IMR-90 (cell line): ENCODE data around the gene SP3. TPM values are rescaled to one million over a fixed set of nuclear protein-coding genes. Genes with fewer than 3 reads are reported as not detected.

Experiments used
- ATAC-seq: fragments of 200-7000 bp; cut with Tn5 transposase; 2 replicates; pipeline ENCODE4 v1.9.1; 2020; ENCODE audit warnings: low read depth, mild to moderate bottlenecking, moderate library complexity
- BruUV-seq: library from RNA; stranded (reverse); fragments of 400-500 nt; replicated peaks from 2 replicates; lab custom pipeline; 2021; lab: Mats Ljungman, UMichigan
- CTCF ChIA-PET: fragments of 300-600 bp; formaldehyde crosslinking; extraction: SDS; loops from one replicate; lab custom pipeline; 2021; ENCODE audit warnings: antibody characterized with exemption; lab: Yijun Ruan, JAX
- POLR2A ChIA-PET: fragments of 300-600 bp; sonication (Branson Sonifier 250); formaldehyde crosslinking; loops from one replicate; lab custom pipeline; 2022; ENCODE audit warnings: antibody characterized with exemption; ENCODE audit not compliant: unreplicated experiment; lab: Charles Lee
- DNase-seq: peaks from one replicate; pipeline ENCODE4 v3.0.0; 2013
- H2AFZ ChIP-seq: replicated peaks from 2 replicates; pipeline ENCODE3; 2013; ENCODE audit warnings: low read length, mild to moderate bottlenecking; ENCODE audit not compliant: poor library complexity
- H2AK5ac ChIP-seq: 2 replicates; pipeline ENCODE4 v1.6.1; 2013; ENCODE audit warnings: low read depth, low read length, inconsistent platforms
- H2AK9ac ChIP-seq: replicated peaks from 2 replicates; pipeline ENCODE3; 2013; ENCODE audit warnings: mild to moderate bottlenecking, low read depth, low read length, moderate library complexity; ENCODE audit not compliant: poor library complexity
- H2BK120ac ChIP-seq: 2 replicates; pipeline ENCODE4 v1.6.1; 2013; ENCODE audit warnings: low read depth, low read length, inconsistent platforms
- H2BK15ac ChIP-seq: 3 replicates; pipeline ENCODE4 v1.6.1; 2013; ENCODE audit warnings: low read depth, low read length, inconsistent platforms
- H2BK20ac ChIP-seq: 2 replicates; pipeline ENCODE4 v1.6.1; 2013; ENCODE audit warnings: low read depth, mild to moderate bottlenecking, inconsistent platforms, low read length, moderate library complexity
- H2BK5ac ChIP-seq: 2 replicates; pipeline ENCODE4 v1.6.1; 2013; ENCODE audit warnings: mild to moderate bottlenecking, low read depth, low read length, inconsistent platforms; ENCODE audit not compliant: poor library complexity, severe bottlenecking
- H3K14ac ChIP-seq: replicated peaks from 2 replicates; pipeline ENCODE4 v1.6.1; 2013; ENCODE audit warnings: low read depth, low read length, inconsistent platforms
- H3K18ac ChIP-seq: 2 replicates; pipeline ENCODE4 v1.6.1; 2013; ENCODE audit warnings: low read depth, low read length, control low read depth
- H3K23ac ChIP-seq: 2 replicates; pipeline ENCODE4 v1.6.1; 2013; ENCODE audit warnings: low read depth, low read length, inconsistent platforms
- H3K27ac ChIP-seq: 2 replicates; pipeline ENCODE4 v1.5.1; 2013; ENCODE audit warnings: mild to moderate bottlenecking, control low read depth, low read length; ENCODE audit not compliant: insufficient read depth
- H3K27me3 ChIP-seq: 2 replicates; pipeline ENCODE4 v1.6.1; 2013; ENCODE audit warnings: low read length; ENCODE audit not compliant: control insufficient read depth, insufficient read depth
- H3K36me3 ChIP-seq: 2 replicates; pipeline ENCODE4 v1.6.1; 2013; ENCODE audit warnings: low read length, mixed read lengths; ENCODE audit not compliant: control insufficient read depth, insufficient read depth
- H3K4ac ChIP-seq: 2 replicates; pipeline ENCODE4 v1.6.1; 2013; ENCODE audit warnings: low read depth, low read length, inconsistent platforms
- H3K4me1 ChIP-seq: 2 replicates; pipeline ENCODE4 v1.6.1; 2013; ENCODE audit warnings: low read length, mixed read lengths; ENCODE audit not compliant: control insufficient read depth, insufficient read depth
- H3K4me2 ChIP-seq: 2 replicates; pipeline ENCODE4 v1.6.1; 2013; ENCODE audit warnings: low read depth, mild to moderate bottlenecking, control low read depth, low read length, moderate library complexity
- H3K4me3 ChIP-seq: 2 replicates; pipeline ENCODE4 v1.5.1; 2013; ENCODE audit warnings: low read depth, mild to moderate bottlenecking, control low read depth, low read length, moderate library complexity; ENCODE audit not compliant: insufficient read depth
- H3K56ac ChIP-seq: 2 replicates; pipeline ENCODE4 v1.6.1; 2013; ENCODE audit warnings: low read length, inconsistent platforms; ENCODE audit not compliant: insufficient read depth; ENCODE audit errors: extremely low read depth
- H3K79me1 ChIP-seq, 2 experiments: 2 replicates each; pipeline ENCODE4 v1.6.1; 2013; ENCODE audit warnings: low read length in 2 of 2, inconsistent platforms in 1 of 2, low read depth in 1 of 2
- H3K9ac ChIP-seq: 2 replicates; pipeline ENCODE4 v1.6.1; 2013; ENCODE audit warnings: low read depth, low read length, control low read depth
- H3K9me1 ChIP-seq: 2 replicates; pipeline ENCODE4 v1.6.1; 2013; ENCODE audit warnings: low read length, inconsistent platforms; ENCODE audit not compliant: insufficient read depth
- H3K9me3 ChIP-seq: 2 replicates; pipeline ENCODE4 v1.6.1; 2013; ENCODE audit warnings: low read length; ENCODE audit not compliant: control insufficient read depth, insufficient read depth
- H4K20me1 ChIP-seq: 2 replicates; pipeline ENCODE4 v1.6.1; 2013; ENCODE audit warnings: low read length, inconsistent platforms; ENCODE audit not compliant: insufficient read depth
- H4K5ac ChIP-seq: 2 replicates; pipeline ENCODE4 v1.6.1; 2013; ENCODE audit warnings: mild to moderate bottlenecking, low read depth, low read length, control low read depth
- H4K8ac ChIP-seq, 2 experiments: 2 replicates each; pipeline ENCODE4 v1.6.1; 2013; ENCODE audit warnings: low read depth in 2 of 2, low read length in 2 of 2, control low read depth in 1 of 2, inconsistent platforms in 1 of 2
- H4K91ac ChIP-seq: 2 replicates; pipeline ENCODE4 v1.6.1; 2013; ENCODE audit warnings: low read depth, low read length, inconsistent platforms; ENCODE audit not compliant: insufficient read depth
- CHD1 ChIP-seq: IDR thresholded peaks from 2 replicates; pipeline ENCODE4 v1.6.1; 2012; ENCODE audit warnings: low read depth, low read length, improper control_type of control experiment
- POLR2A ChIP-seq: IDR thresholded peaks from 2 replicates; pipeline ENCODE4 v1.6.1; 2012; ENCODE audit warnings: mild to moderate bottlenecking, low read depth, low read length
- RAD21 ChIP-seq: IDR thresholded peaks from 2 replicates; pipeline ENCODE4 v1.6.1; 2012; ENCODE audit warnings: low read length, improper control_type of control experiment
- SMC3 ChIP-seq: fragments of 150-350 bp; IDR thresholded peaks from 2 replicates; pipeline ENCODE4 v1.6.1; 2016; ENCODE audit warnings: low read depth, mild to moderate bottlenecking, antibody characterized with exemption, low read length, moderate library complexity
- WGBS, 2 experiments: methylation state at CpG; one replicate each; pipeline versions ENCODE4 v1.1.5 to v1.1.7; 2013; ENCODE audit warnings: missing lambda C conversion rate in 2 of 2; ENCODE audit not compliant: insufficient read length in 1 of 2; ENCODE audit errors: extremely low coverage in 2 of 2; 5-methylcytosine and 5-hydroxymethylcytosine counted together
- dilution Hi-C: fragments of 300-500 bp; cut with HindIII; formaldehyde crosslinking; loops from one replicate; pipeline ENCODE4 v1.14.3; 2018; ENCODE audit warnings: low sequenced_read_pairs; ENCODE audit not compliant: unreplicated experiment
- in situ Hi-C: fragments of 300-500 bp; cut with MboI; formaldehyde crosslinking; loops from 3 replicates; pipeline ENCODE4 v1.14.3; 2019; ENCODE audit warnings: low sequenced_read_pairs, inconsistent platforms, mixed read lengths
- intact Hi-C: fragments of 100-400 bp; cut with micrococcal nuclease; formaldehyde crosslinking; loops from 2 replicates; pipeline ENCODE4 v1.10.0; 2022
- polyA plus RNA-seq, 3 experiments: library from polyadenylated mRNA; depleted of rRNA; stranded (reverse); fragments of >200 nt; gene quantifications; 2 replicates each; pipeline ENCODE4 v1.2.3, GENCODE V29; 2012; ENCODE audit warnings: low replicate concordance in 1 of 3
- total RNA-seq: library from RNA; depleted of rRNA; stranded (reverse); fragments of >200 nt; gene quantifications from 2 replicates; pipeline ENCODE4 v1.2.3, GENCODE V29; 2012

Gene SP3
- total and polyA plus RNA-seq, 2 of the 4 experiments (the other 2 are of a cell fraction): 26.7 to 136 TPM

- Histone ChIP-seq H2BK15ac (no peak overlapping the region), H3K9me1 (peaks cover 7% of the 10 kb centered on the region; the same call in 1 of the 2 replicates), H3K79me1 (peaks cover 9 to 66% of the 10 kb centered on the region in 2 experiments), H3K36me3 (peaks cover 7% of the 10 kb centered on the region), H4K5ac (no peak overlapping the region), H2AFZ (no peak overlapping the region), H2AK5ac (no peak overlapping the region), H4K20me1 (peaks cover 84% of the 10 kb centered on the region), H3K4me1 (peaks cover 4% of the 10 kb centered on the region), H3K9ac (no peak overlapping the region), H3K4me3 (no peak overlapping the region), H3K23ac (no peak overlapping the region), H2BK120ac (no peak overlapping the region), H3K27me3 (no peaks in the 10 kb centered on the region), H4K8ac (no peak overlapping the region), H4K91ac (no peak overlapping the region), H2BK20ac (no peak overlapping the region), H3K4me2 (no peak overlapping the region), H3K9me3 (no peaks in the 10 kb centered on the region), H2BK5ac (no peak overlapping the region), H3K56ac (no peak overlapping the region), H3K27ac (no peak overlapping the region), H2AK9ac (no peak overlapping the region), H3K18ac (no peak overlapping the region), H3K14ac (no peak overlapping the region), H3K4ac (no peak overlapping the region)
- ChIA-PET POLR2A (no interaction called here), CTCF (no interaction called here)
- BruUV-seq: no TSS peak
- dilution Hi-C loops (no loop called here), intact Hi-C loops (loop anchor here (10.0 kb wide), 1 partner anchor 289 kb away; no protein-coding TSS in a partner anchor), in situ Hi-C loops (no loop called here)
- ATAC-seq (no peak), DNase-seq (no peak)
- no CpG with 5 or more reads among the region's 3 CpGs for WGBS, 2 experiments
- TF ChIP-seq SMC3 (no peak), POLR2A (no peak), RAD21 (no peak), CHD1 (no peak)
These were observed 21.4 kb downstream of the SP3 start for GRCh38 chr2:173943738-173944137.
